Breast epithelium (tissue), 4 donors: ENCODE measurements around the gene MPRIP. TPM values are rescaled to one million over a fixed set of nuclear protein-coding genes. Genes with fewer than 3 reads are reported as not detected.

Source experiments
- DNase-seq, 2 donors: peaks; one replicate each; pipeline ENCODE4 v3.0.0-alpha.2; 2019; ENCODE audit warnings: low spot score in 2 of 2
- H3K27ac ChIP-seq, 2 donors: fragments of 200-600 bp; sonication (generic) in 1 of 2; one replicate each; pipeline ENCODE4 v1.5.1; 2016 to 2019; ENCODE audit warnings: mild to moderate bottlenecking in 1 of 2
- H3K27me3 ChIP-seq, 2 donors: fragments of 200-600 bp; sonication (generic) in 1 of 2; one replicate each; pipeline versions ENCODE4 v1.5.1 to v1.6.0; 2017 to 2019; ENCODE audit warnings: control low read depth in 1 of 2, mild to moderate bottlenecking in 1 of 2
- H3K36me3 ChIP-seq: fragments of 200-600 bp; one replicate; pipeline ENCODE4 v1.5.1; 2019
- H3K4me1 ChIP-seq, 2 donors: fragments of 200-600 bp; sonication (generic); one replicate each; pipeline ENCODE4 v1.5.1; 2016 to 2019; ENCODE audit warnings: control low read depth in 1 of 2
- H3K4me3 ChIP-seq, 3 donors: fragments of 200-600 bp; sonication (generic); 1 replicate in 2 of 3; 2 replicates in 1 of 3; pipeline ENCODE4 v1.5.1; 2016 to 2019; ENCODE audit warnings: mild to moderate bottlenecking in 3 of 3, moderate library complexity in 2 of 3
- H3K9me3 ChIP-seq, 2 donors: fragments of 200-600 bp; sonication (generic) in 1 of 2; one replicate each; pipeline ENCODE4 v1.5.1; 2016 to 2019; ENCODE audit warnings: control low read depth in 1 of 2
- CTCF ChIP-seq, 3 donors: fragments of 450-650 bp; IDR thresholded peaks; one replicate each; pipeline ENCODE4 v1.5.1; 2016 to 2017; ENCODE audit warnings: antibody characterized with exemption in 3 of 3, mild to moderate bottlenecking in 3 of 3, moderate library complexity in 3 of 3
- POLR2A ChIP-seq: fragments of 450-650 bp; IDR thresholded peaks from one replicate; pipeline ENCODE4 v1.6.1; 2016; ENCODE audit warnings: antibody characterized with exemption, mild to moderate bottlenecking, moderate library complexity
- POLR2AphosphoS5 ChIP-seq, 3 donors: sonication (generic); formaldehyde crosslinking; IDR thresholded peaks; one replicate each; pipeline ENCODE4 v1.6.1; 2017; ENCODE audit warnings: antibody characterized with exemption in 3 of 3
- intact Hi-C: fragments of 100-400 bp; cut with DNase I; formaldehyde crosslinking; loops from one replicate; pipeline ENCODE4 v1.15.1; 2023; ENCODE audit warnings: low total_unique reads
- total RNA-seq, 3 donors: library from RNA; depleted of rRNA; stranded (reverse); fragments of >200 nt; gene quantifications; one replicate each; pipeline ENCODE4 v1.1.0, GENCODE V29; 2016

Gene MPRIP
- total RNA-seq, 3 donors from 2014 or later, result 93.1 to 136 (median 124) TPM

- no peaks in the 10 kb centered on the region for H3K27me3 ChIP-seq
- no peaks in the 10 kb centered on the region for H3K36me3 ChIP-seq
- no peaks in the 10 kb centered on the region for H3K4me1 ChIP-seq
- H3K27ac ChIP-seq, result no peak overlapping the region
- intact Hi-C loops, result no loop called here
- TF ChIP-seq POLR2AphosphoS5 (IDR thresholded peaks at IDR 0.05), result no peak
- TF ChIP-seq CTCF (IDR thresholded peaks at IDR 0.05), result no peak
- no peak for TF ChIP-seq POLR2A
- no peak for DNase-seq
- H3K9me3 ChIP-seq, result no peaks in the 10 kb centered on the region
- H3K4me3 ChIP-seq, result no peak overlapping the region
Observed at GRCh38 chr17:17159571-17159970, 117.3 kb downstream of the MPRIP start.

GRCh38 chr17:17161121-17161520 is 118.9 kb downstream of the MPRIP start:
- Histone ChIP-seq H3K9me3 (no peaks in the 10 kb centered on the region), H3K27ac (no peak overlapping the region), H3K36me3 (no peaks in the 10 kb centered on the region), H3K4me1 (no peaks in the 10 kb centered on the region), H3K27me3 (no peaks in the 10 kb centered on the region), H3K4me3 (no peak overlapping the region)
- intact Hi-C loops, result no loop called here
- DNase-seq, result no peak
- no peak for TF ChIP-seq POLR2A
- no peak for TF ChIP-seq POLR2AphosphoS5 (IDR thresholded peaks at IDR 0.05)
- TF ChIP-seq CTCF (IDR thresholded peaks at IDR 0.05), result no peak

GRCh38 chr17:17161759-17162158 is 119.5 kb downstream of the MPRIP start:
- no peaks in the 10 kb centered on the region for H3K36me3 ChIP-seq
- intact Hi-C loops, result no loop called here

GRCh38 chr17:17164156-17164555 is 121.9 kb downstream of the MPRIP start:
- Histone ChIP-seq H3K36me3 (no peaks in the 10 kb centered on the region), H3K27me3 (no peaks in the 10 kb centered on the region), H3K4me1 (no peaks in the 10 kb centered on the region), H3K27ac (no peak overlapping the region), H3K4me3 (no peak overlapping the region), H3K9me3 (no peaks in the 10 kb centered on the region)
- TF ChIP-seq POLR2AphosphoS5 (IDR thresholded peaks at IDR 0.05) (no peak), POLR2A (no peak), CTCF (IDR thresholded peaks at IDR 0.05) (no peak)
- DNase-seq, result no peak
- intact Hi-C loops, result no loop called here

More at GRCh38 chr17:17161759-17162158, 119.5 kb downstream of the MPRIP start:
- no peak for TF ChIP-seq POLR2A
- no peak for TF ChIP-seq POLR2AphosphoS5 (IDR thresholded peaks at IDR 0.05)
- Histone ChIP-seq H3K27me3 (no peaks in the 10 kb centered on the region), H3K9me3 (no peaks in the 10 kb centered on the region), H3K4me3 (no peak overlapping the region), H3K27ac (no peak overlapping the region), H3K4me1 (no peaks in the 10 kb centered on the region)
- no peak for DNase-seq

- H3K27ac ChIP-seq, result no peak overlapping the region
- TF ChIP-seq POLR2A (no peak), POLR2AphosphoS5 (IDR thresholded peaks at IDR 0.05) (no peak), CTCF (IDR thresholded peaks at IDR 0.05) (no peak)
- intact Hi-C loops, result no loop called here
- no peaks in the 10 kb centered on the region for H3K4me1 ChIP-seq
- no peaks in the 10 kb centered on the region for H3K9me3 ChIP-seq
- H3K36me3 ChIP-seq, result no peaks in the 10 kb centered on the region
- no peak for DNase-seq
- H3K27me3 ChIP-seq, result no peaks in the 10 kb centered on the region
- H3K4me3 ChIP-seq, result no peak overlapping the region
Observed at GRCh38 chr17:17164676-17165075, 122.4 kb downstream of the MPRIP start.
